Cardiac muscle cell (in vitro differentiated cells and primary cell): Measurements from ENCODE around the gene TMPRSS12. TPM values are rescaled to one million over a fixed set of nuclear protein-coding genes. Genes with fewer than 3 reads are reported as not detected.

Experiments
- DNase-seq, 2 donors: peaks; one replicate each; pipeline versions ENCODE4 v3.0.0 to v3.0.0-alpha.2; 2010 to 2017; ENCODE audit warnings: low read depth in 1 of 2, low spot score in 1 of 2
- H3K27ac ChIP-seq: fragments of 200-600 bp; sonication (generic); 2 replicates; pipeline ENCODE4 v1.5.1; 2016
- H3K27me3 ChIP-seq: fragments of 200-600 bp; sonication (generic); 2 replicates; pipeline ENCODE4 v1.6.0; 2016; ENCODE audit warnings: control low read depth
- H3K36me3 ChIP-seq: fragments of 200-600 bp; sonication (generic); 2 replicates; pipeline ENCODE4 v1.5.1; 2016; ENCODE audit warnings: control low read depth
- H3K4me1 ChIP-seq: fragments of 200-600 bp; sonication (generic); 2 replicates; pipeline ENCODE4 v1.8.1; 2017; ENCODE audit warnings: low read depth, mild to moderate bottlenecking, mixed run types
- H3K4me3 ChIP-seq: fragments of 200-600 bp; sonication (generic); 2 replicates; pipeline ENCODE4 v1.5.1; 2016; ENCODE audit warnings: mild to moderate bottlenecking
- H3K9me3 ChIP-seq: fragments of 200-600 bp; sonication (generic); 2 replicates; pipeline ENCODE4 v1.5.1; 2017; ENCODE audit warnings: low read depth, mild to moderate bottlenecking, control low read depth
- CTCF ChIP-seq: IDR thresholded peaks from 2 replicates; pipeline ENCODE4 v1.5.1; 2012; ENCODE audit warnings: low read depth, mild to moderate bottlenecking, low read length
- polyA plus RNA-seq: library from polyadenylated mRNA; unstranded; fragments of >200 nt; fragmentation: Nextera tagmentation; extraction: Ambion mirVana; gene quantifications from 2 replicates; pipeline ENCODE4 v1.2.1, GENCODE V29; 2016
- total RNA-seq: library from RNA; depleted of rRNA; stranded (reverse); fragments of >200 nt; gene quantifications from 2 replicates; pipeline ENCODE4 v1.2.3, GENCODE V29; 2016

The TMPRSS12 gene
- total and polyA plus RNA-seq, 2 experiments from 2014 or later = not detected

GRCh38 chr12:50918584-50919316, 76.0 kb downstream of the TMPRSS12 start:
- H3K27me3 ChIP-seq = no peaks in the 10 kb centered on the region
- no peak for TF ChIP-seq CTCF
- H3K36me3 ChIP-seq = no peaks in the 10 kb centered on the region
- DNase-seq = no peak
- H3K27ac ChIP-seq = no peak overlapping the region
- no peak overlapping the region for H3K4me3 ChIP-seq
- no peaks in the 10 kb centered on the region for H3K9me3 ChIP-seq
- H3K4me1 ChIP-seq = peaks cover 13% of the 10 kb centered on the region

GRCh38 chr12:50922820-50923219, 80.1 kb downstream of the TMPRSS12 start:
- Histone ChIP-seq H3K4me1 (peaks cover 46% of the 10 kb centered on the region), H3K9me3 (no peaks in the 10 kb centered on the region), H3K4me3 (no peak overlapping the region), H3K27me3 (no peaks in the 10 kb centered on the region), H3K27ac (peak overlapping the region; percentile 51), H3K36me3 (no peaks in the 10 kb centered on the region)
- no peak for TF ChIP-seq CTCF
- DNase-seq = peak in 1 of 2 donors; percentile 80

GRCh38 chr12:50923361-50924130, 80.8 kb downstream of the TMPRSS12 start:
- DNase-seq = no peak
- H3K9me3 ChIP-seq = no peaks in the 10 kb centered on the region
- H3K36me3 ChIP-seq = no peaks in the 10 kb centered on the region
- TF ChIP-seq CTCF = no peak
- no peak overlapping the region for H3K4me3 ChIP-seq
- H3K27ac ChIP-seq = peak overlapping the region; percentile 93
- no peaks in the 10 kb centered on the region for H3K27me3 ChIP-seq
- peaks cover 46% of the 10 kb centered on the region for H3K4me1 ChIP-seq

GRCh38 chr12:50924131-50924438, 81.4 kb downstream of the TMPRSS12 start:
- Histone ChIP-seq H3K36me3 (no peaks in the 10 kb centered on the region), H3K4me3 (peak overlapping the region; percentile 28), H3K27ac (peak overlapping the region; percentile 93), H3K4me1 (peaks cover 46% of the 10 kb centered on the region), H3K27me3 (no peaks in the 10 kb centered on the region), H3K9me3 (no peaks in the 10 kb centered on the region)
- no peak for TF ChIP-seq CTCF
- no peak for DNase-seq

GRCh38 chr12:50924439-50925341, 82.0 kb downstream of the TMPRSS12 start:
- H3K4me1 ChIP-seq = peaks cover 46% of the 10 kb centered on the region
- TF ChIP-seq CTCF = no peak
- H3K9me3 ChIP-seq = no peaks in the 10 kb centered on the region
- no peaks in the 10 kb centered on the region for H3K27me3 ChIP-seq
- no peaks in the 10 kb centered on the region for H3K36me3 ChIP-seq
- peak; percentile 79 to 98 for DNase-seq
- peak overlapping the region; percentile 28 for H3K4me3 ChIP-seq
- peak overlapping the region; percentile 93 for H3K27ac ChIP-seq
